Measurements from ENCODE around the gene DOK3.

DNA sequence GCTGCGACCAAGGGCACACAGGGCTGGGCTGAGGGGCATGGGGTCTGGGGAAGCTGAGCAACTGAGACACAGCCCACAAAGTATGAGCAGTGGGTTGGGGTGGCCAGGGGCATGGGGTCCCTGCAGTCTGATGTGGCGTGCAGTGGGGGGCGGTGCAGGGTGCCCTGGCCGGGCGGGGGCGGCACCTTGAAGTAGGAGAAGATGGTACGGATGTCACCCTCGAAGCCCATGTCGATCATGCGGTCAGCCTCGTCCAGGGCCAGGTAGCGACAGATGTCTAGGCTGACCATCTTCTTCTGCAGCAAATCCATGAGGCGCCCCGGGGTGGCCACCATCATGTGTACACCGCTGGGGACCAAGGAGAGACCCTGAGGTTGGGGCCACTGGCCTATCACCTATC, 3.9 kb upstream of the DOK3 start:
- no peak for TF ChIP-seq EZH2 (IDR thresholded peaks at IDR 0.05; ENCODE audit: low read length)
- TF ChIP-seq, protein P1, sequence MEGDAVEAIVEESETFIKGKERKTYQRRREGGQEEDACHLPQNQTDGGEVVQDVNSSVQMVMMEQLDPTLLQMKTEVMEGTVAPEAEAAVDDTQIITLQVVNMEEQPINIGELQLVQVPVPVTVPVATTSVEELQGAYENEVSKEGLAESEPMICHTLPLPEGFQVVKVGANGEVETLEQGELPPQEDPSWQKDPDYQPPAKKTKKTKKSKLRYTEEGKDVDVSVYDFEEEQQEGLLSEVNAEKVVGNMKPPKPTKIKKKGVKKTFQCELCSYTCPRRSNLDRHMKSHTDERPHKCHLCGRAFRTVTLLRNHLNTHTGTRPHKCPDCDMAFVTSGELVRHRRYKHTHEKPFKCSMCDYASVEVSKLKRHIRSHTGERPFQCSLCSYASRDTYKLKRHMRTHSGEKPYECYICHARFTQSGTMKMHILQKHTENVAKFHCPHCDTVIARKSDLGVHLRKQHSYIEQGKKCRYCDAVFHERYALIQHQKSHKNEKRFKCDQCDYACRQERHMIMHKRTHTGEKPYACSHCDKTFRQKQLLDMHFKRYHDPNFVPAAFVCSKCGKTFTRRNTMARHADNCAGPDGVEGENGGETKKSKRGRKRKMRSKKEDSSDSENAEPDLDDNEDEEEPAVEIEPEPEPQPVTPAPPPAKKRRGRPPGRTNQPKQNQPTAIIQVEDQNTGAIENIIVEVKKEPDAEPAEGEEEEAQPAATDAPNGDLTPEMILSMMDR (optimal IDR thresholded peaks at IDR 0.05 in 1 of 3, IDR thresholded peaks at IDR 0.05 in 1 of 3, conservative IDR thresholded peaks at IDR 0.05 in 1 of 3; ENCODE audit: extremely low read depth in 1 of 3, insufficient read depth in 2 of 3, low read length in 3 of 3), result no peak
